NCI-H526 treated with DMSO at 0.1 percent for 48 hours (cell line): ENCODE results near the gene LRP5.
"Not testable (repeated sequence)": the region's sequence is repeated elsewhere in the genome, so short reads cannot be mapped to it uniquely, and the experiment has no call there.

Experiments
- DNase-seq: peaks from one replicate; lab custom pipeline; 2025; lab: John Stamatoyannopoulos, UW

LRP5 gene

DNA sequence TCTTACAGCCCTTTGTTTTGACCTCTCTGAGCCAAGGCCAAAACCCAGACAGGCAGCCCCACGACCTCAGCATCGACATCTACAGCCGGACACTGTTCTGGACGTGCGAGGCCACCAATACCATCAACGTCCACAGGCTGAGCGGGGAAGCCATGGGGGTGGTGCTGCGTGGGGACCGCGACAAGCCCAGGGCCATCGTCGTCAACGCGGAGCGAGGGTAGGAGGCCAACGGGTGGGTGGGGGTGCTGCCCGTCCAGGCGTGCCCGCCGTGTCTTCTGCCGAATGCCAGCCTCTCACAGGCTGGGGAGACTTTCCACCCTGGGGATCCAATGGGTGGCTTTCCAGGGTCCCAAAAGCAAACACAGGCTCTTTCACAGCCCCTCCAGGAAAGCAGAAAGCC lies 111.1 kb downstream of the LRP5 start:
- no peak for DNase-seq

DNA sequence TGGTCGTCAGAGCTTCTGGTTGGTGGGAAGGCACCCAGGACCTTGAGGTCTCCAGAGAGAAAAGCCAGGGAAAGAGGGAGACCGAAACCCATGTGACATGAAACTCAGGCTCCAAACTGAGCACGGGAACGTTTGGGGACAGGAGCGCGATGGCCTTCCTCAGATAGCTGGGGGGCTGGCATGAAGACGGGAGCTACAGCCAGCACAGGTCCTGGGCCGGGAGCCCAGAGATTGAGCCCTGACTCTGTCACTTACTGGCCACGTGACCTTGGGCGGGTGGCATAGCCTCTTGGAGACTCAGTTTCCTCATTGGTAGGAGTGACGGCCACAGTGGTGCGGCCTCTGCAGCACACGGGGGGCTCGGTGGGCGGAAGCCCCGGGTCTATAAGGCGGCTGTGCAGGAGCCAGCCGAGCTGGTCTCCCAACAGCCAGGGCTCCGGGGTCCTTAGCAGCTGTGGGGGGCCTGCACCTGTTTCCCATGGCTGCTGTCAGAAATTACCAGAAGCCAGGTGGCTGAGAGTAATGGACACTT lies 111.8 kb downstream of the LRP5 start:
- no peak for DNase-seq

DNA sequence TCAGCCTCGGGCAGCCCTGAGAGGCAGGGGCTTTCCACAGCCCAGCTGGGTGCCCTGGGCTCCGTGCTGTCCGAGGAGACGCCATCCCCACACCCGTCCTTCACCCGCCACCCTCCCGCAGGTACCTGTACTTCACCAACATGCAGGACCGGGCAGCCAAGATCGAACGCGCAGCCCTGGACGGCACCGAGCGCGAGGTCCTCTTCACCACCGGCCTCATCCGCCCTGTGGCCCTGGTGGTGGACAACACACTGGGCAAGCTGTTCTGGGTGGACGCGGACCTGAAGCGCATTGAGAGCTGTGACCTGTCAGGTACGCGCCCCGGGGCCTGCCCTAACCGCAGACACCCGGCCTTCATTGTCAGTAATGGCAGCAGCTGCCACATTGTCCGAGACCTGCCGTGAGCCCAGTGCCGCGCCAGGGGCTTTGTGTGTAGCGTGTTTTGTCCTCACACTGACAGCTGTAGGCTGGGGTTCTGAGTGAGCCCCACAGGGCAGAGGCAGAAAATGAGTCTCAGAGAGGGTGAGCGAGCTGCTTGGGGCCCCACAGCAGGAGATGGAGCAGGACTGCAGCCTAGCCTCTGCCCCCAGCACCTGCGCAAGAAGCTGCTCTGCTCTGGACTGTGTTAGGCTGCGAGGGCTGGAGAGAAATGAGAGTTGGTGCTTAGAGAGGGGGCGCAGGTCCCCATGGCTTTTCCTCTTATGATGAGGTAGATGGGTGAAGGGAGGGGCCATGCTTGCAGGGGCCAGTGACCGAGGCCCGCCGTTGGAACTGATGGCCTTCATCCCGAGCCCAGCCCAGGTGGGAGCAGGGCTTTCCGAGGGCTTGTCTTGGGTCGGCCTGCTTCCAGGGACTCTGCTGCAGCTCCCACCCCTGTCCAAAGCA lies 112.8 kb downstream of the LRP5 start:
- no peak for DNase-seq

DNA sequence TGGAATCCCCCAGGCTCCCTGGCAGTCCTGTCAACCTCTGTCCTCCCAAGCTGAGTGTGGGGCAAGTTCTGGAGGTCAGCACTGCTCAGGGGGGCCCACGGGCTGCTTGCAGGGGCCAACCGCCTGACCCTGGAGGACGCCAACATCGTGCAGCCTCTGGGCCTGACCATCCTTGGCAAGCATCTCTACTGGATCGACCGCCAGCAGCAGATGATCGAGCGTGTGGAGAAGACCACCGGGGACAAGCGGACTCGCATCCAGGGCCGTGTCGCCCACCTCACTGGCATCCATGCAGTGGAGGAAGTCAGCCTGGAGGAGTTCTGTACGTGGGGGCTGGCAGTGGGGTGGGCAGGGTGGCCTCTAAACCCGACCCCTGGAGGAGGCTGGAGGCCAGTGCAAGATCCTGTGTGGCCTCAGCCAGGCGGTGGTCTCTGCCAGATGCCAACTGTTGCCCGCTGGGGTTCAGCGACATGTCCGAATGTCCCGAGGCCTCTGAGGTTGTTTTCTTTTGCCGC lies 113.5 kb downstream of the LRP5 start:
- DNase-seq: no peak

DNA sequence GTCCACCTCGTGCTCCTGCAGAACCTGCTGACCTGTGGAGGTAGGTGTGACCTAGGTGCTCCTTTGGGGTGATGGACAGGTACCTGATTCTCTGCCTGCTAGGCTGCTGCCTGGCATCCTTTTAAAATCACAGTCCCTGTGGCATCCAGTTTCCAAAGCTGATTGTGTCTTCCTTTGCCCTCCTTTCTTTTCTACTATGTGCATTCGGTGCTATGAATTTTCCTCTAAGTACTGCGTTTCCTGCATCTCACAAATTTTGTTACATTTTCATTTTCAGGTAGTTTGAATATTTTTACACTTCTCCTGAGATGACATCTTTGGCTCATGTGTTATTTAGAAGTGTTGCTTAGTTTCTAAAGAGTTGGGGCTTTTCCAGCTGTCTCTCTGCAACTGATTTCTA lies 117.3 kb downstream of the LRP5 start:
- no peak for DNase-seq

DNA sequence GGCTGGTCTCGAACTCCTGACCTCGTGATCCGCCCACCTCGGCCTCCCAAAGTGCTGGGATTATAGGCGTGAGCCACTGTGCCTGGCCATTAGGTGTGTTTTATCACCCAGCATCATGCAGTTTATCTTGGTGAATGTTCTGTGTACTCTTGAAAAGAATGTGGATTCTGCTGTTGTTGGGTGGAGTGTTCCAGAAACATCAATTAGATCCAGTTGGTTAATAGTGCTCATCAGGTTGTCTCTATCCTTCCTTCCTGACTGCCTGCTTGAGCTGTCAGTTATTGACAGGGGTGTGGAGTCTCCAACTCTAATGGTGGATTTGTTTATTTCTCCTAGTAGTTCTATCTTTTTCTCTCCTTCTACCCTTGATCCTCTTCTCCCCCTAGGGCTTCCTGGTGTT lies 118.0 kb downstream of the LRP5 start:
- no peak for DNase-seq

DNA sequence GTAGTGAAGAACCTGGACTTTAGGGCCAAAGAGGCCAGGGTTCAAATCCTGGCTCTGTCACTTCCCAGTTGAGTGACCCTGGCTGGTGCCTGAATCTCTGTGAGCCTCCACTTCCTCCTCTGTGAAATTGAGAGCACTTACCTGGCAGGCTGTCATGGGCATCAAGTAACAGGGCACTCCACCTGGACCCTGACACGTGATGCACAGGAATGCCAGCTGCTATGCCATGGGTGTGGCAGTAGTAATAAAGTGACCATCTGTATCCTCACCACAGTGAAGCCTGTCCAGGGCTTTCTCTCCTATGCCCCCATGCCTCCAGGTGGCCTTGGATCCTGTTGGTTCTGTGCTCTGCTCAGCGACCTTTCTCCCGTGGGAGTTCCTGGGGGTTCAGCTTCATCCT lies 118.4 kb downstream of the LRP5 start:
- DNase-seq: no peak

DNA sequence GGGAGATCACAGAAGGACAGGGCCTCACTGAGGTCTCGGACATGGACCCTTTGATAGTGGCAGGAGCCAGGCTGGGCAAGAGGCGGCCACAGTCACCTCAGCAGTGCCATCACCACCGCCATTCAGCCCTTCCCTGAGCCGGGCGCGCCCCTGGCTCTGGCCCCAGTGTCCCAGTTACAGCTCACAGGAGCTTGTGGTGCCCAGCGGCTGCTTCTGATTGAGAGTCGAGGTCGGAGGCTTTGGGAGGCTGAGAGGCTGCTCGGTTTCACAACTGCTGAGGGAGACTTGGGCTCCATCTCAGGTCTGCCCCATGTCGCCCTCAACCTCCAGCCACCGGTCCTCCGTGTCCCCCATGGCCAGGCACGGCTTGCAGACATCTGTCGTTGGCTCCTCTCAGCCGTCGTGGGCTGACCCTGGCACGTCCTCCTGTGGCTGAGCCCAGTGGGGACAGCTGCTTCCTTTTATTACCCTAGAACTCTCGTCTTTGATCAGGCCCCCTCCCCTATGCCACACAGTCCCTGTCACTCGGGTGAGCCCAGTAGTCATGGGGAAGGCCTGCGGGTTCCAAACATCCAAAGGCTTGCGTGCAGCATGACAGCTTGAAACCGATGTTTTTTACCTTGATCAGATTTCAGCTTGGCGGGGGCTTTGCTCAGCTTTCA lies 119.7 kb downstream of the LRP5 start:
- DNase-seq: no peak

DNA sequence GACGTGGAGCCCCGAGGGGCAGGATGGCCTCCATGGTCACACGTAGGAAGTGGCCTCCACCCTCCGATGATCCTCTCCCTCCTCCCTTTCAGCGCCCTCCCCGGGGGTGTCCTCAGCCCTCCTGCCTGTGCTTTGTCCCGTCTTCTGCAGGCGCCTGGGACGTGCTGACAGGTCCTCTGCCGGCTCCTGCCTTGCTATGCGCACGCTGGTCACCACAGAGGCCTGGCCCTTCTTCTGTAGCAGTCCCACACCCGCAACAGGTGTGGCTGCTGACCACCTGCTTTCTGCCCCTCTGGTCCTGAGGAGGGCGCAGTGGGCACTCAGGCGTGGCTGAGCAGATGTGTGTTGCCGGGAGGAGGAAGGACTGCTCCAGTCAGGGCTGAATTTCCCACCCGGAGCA lies 120.5 kb downstream of the LRP5 start:
- no peak for DNase-seq

DNA sequence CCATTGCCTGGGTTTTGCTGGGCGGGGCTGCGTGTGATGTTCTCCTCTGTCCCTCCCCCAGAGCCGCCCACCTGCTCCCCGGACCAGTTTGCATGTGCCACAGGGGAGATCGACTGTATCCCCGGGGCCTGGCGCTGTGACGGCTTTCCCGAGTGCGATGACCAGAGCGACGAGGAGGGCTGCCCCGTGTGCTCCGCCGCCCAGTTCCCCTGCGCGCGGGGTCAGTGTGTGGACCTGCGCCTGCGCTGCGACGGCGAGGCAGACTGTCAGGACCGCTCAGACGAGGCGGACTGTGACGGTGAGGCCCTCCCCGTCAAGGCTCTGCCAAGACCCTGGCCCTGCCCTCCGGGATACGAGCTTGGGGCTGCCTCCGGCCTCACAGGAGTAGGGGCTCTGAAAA lies 121.2 kb downstream of the LRP5 start:
- DNase-seq: no peak

DNA sequence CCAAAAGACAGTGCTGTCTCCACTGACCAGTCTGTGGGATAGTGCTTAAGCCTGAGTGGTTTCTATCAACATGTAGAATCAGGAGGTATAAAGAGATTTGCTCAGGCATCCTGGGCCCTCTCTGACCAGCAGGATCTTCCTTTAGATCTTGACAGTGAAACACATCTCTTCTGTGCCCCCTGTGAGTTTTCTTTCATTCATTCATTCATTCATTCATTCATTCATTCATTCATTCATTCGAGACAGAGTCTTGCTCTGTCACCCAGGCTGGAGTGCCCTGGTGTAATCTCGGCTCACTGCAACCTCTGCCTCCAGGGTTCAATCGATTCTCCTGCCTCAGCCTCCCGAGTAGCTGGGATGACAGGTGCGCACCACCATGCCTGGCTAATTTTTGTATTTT lies 121.8 kb downstream of the LRP5 start:
- not testable (repeated sequence) for DNase-seq

DNA sequence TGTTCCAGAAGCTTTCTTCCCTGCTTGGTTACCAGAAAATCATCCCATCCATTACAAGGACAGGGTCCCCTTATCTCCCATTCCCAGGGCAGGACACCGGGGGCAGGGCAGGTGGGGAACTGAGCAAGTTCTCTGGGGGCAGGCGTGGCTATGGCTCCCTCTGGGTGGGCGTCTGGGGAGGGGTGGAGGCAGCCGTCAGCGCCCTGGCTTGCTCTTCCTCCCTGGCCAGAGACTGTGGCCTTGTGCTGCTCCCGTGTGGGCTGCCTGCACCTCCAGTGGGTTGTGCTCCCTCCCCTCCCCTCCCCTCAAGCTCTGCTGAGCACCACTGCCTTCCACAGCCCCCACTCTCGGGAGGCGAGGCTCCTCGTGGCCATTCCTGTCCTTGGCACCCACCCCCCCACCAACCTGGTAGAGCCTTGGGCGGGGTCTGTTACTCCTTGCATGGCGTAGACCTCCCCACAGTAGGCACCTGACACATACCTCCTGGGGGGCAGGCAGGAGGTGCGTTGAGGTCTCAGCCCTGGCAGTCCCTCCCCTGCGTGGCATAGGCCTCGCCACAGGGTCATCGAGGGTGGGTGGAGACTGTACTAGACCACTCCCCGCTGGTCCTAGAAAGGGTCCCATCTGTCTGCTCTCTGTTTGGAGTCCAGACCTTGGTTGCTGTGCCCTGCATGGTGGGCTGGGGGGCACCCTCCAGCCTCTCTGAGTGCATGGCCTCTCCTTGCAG lies 123.9 kb downstream of the LRP5 start:
- no peak for DNase-seq

DNA sequence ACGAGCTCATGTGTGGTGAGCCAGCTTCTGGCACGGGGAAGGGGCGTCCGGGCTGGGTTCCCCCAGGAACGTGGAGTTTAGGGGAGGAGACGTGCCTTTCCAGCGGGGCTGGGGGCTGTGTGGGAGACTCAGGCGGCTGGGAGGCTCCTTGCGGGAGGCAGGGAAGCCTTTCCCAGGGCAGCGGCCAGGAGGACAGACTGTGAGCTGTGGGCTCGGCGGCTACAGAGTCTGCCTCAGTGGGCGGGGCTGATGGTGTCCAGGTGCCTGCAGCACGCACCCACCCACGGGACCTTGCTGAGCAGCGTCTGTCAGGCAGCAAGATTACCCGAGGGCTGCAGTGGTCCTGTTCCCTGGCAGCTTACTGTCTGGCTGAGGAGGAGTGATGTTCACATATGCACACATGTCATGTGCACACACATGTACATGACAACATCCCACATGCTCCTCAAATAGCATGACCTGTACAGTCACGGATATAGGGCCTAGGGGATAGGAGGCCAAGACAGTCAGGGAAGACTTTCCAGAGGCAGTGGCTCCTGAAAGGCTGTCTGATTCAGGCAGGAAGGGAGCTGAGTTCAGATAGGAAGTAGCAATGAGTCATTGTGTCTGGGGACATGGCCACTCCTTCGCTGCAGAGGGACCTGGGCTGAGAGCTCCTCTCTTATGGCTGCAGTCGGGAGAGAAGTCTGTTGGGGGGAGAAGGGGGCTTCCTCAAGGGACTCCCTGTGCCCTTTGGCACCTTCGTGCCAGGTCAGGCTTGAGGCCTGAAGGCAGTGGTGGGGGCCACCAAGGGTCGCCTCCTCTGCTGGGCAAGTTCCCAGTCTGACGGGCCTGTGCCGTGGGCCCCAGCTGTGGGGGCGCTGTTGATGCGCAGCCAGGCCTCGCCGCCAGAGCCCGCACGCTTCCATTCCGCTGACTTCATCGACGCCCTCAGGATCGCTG lies 124.9 kb downstream of the LRP5 start:
- no peak for DNase-seq

DNA sequence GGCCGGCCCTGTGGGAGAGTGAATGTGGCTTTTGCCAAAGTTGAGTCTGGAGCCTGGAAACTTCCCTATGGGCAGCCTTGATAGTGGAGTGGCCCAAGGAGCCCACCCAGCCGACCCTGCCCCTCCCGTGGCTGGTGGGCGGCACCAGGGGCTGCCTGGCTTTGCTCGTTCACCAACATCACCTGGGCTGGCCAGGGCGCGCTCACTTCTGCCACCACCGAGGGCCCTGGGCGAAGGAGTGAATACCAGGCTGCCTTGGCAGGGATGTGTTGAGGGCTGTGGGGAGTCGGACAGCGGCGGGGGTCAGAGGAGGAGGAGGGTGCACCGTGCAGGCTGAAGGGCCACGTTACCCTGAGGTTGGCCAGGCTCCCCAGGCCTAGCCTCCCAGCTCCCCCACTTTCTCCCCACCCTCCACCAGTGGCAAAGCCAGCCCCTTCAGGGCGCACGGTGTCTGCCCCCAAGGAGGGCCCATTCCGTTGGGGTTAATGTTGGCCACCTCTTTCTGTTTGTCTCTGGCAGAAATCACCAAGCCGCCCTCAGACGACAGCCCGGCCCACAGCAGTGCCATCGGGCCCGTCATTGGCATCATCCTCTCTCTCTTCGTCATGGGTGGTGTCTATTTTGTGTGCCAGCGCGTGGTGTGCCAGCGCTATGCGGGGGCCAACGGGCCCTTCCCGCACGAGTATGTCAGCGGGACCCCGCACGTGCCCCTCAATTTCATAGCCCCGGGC lies 125.7 kb downstream of the LRP5 start:
- DNase-seq: no peak

DNA sequence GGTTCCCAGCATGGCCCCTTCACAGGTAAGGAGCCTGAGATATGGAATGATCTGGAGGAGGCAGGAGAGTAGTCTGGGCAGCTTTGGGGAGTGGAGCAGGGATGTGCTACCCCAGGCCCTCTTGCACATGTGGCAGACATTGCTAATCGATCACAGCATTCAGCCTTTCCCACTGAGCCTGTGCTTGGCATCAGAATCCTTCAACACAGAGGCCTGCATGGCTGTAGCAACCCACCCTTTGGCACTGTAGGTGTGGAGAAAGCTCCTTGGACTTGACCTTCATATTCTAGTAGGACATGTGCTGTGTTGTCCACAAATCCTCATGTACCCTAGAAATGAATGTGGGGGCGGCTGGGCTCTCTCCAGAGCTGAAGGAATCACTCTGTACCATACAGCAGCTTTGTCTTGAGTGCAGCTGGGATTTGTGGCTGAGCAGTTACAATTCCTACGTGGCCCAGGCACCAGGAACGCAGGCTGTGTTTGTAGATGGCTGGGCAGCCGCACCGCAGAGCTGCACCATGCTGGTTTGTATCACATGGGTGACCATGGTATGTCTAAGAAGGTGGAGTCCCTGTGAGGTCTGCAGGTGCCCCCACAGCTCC lies 126.4 kb downstream of the LRP5 start:
- no peak for DNase-seq

DNA sequence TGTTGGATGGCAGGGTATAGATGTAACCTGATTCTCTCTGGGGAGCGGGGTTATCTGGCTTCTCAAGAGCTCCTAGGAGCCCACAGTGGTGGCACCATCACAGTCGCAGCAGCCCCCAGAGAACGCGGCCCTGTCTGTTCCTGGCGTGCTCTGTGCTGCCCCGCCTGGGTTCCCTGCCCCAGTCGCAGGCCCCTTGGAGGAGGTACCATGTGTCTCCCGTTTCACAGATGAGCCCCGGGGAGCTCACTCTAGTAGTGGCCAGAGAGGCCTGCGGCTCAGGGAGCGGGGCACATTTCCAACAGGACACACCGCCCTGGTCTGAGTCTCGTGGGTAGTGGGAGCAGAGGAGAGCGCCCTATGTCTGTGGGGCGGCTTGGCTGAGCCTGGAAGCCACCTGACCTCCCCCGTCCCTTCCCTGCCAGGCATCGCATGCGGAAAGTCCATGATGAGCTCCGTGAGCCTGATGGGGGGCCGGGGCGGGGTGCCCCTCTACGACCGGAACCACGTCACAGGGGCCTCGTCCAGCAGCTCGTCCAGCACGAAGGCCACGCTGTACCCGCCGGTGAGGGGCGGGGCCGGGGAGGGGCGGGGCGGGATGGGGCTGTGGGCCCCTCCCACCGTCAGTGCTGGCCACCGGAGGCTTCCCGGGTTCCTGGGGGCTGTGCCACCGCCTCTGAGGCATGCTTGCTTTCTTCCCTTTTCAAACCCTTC lies 127.1 kb downstream of the LRP5 start:
- DNase-seq: no peak

DNA sequence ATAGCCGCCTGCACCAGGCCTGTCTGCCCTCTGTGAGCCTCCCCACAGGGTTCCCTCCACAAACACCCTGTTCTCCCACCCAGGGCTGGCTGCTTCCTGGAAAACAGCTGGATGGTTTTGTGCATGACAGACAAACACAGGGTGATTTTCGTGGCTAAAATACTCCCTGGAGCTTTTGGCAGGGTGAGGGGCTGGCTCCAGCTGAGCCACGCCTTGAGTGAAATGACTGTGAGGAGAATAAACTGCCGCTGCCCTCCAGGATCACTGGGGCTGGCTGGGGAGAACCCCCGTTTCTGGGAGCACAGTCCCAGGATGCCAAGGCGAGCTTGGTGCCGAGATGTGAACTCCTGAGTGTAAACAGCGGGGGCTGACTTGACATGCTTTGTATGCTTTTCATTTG lies 127.8 kb downstream of the LRP5 start:
- DNase-seq: no peak

DNA sequence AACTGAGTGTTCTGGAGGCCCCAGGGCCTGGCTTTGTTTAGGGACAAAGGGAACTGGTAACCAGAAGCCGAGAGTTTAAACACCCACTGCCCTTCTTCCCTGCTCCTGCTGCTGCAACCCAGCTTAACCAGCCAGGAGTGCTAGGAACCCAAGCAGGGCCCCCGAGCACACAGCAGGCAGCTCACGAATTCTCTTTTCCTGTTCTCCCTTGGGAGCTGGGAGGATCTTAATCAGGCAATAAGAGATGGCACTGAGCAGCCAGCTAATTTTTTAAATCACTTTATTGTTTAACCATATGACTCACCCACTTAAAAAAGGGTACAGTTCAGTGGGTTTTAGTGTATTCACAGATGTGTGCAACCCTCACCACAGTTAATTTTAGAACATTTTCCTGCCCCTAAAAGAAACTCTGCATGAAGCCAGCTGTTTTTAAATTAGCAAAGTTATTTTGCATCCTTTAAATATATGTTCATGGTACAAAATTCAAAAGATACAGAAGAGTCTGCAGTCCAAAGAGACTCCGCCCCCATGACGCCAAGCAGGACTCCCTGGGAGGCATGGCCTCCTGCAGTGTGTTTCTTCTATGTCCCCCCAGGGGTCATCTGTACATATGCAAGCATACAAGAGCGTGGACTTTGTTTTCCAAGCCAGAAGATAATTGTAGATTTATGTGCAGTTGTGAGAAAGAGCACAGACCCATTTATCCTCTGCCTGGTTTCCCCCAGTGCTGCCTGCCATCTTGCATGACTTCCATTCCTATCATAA lies 129.3 kb downstream of the LRP5 start:
- no peak for DNase-seq

DNA sequence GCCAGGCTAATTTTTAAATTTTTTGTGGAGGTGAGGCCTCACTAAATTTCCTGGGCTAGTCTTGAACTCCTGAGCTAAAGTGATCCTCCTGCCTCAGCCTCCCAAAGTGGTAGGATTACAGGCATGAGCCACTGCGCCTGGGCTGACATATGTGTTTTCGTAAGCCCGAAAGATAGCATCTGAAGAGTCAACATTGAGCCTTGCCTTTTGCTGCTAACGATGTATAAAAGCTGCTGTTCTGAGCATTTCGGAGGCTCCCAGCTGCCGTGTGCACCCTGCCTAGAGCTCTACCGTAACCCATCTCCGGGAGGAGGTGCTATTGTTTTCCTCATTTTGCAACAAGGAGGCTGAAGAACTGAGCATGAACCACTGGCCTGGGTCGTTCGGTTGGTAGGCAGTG lies 130.0 kb downstream of the LRP5 start:
- DNase-seq: no peak
